HG03469 (cell line): ENCODE data around the gene SCN9A.
"Not testable (repeated sequence)": the region's sequence is repeated elsewhere in the genome, so short reads cannot be mapped to it uniquely, and the experiment has no call there.

Experiments used
- ATAC-seq: cut with Tn5 transposase; IDR thresholded peaks from one replicate; pipeline ENCODE4 v1.9.1; 2021; ENCODE audit warnings: mild to moderate bottlenecking, moderate library complexity, moderate number of reproducible peaks; ENCODE audit not compliant: unreplicated experiment

SCN9A gene

GRCh38 chr2:166376488-166376828 lies 714 bp upstream of the SCN9A start:
- ATAC-seq, result no peak

- no peak for ATAC-seq
These were observed 479 bp downstream of the SCN9A start for GRCh38 chr2:166375195-166375735.

GRCh38 chr2:166373951-166374350 lies 1.8 kb downstream of the SCN9A start:
- ATAC-seq, result no peak

GRCh38 chr2:166373539-166373938 lies 2.2 kb downstream of the SCN9A start:
- ATAC-seq, result no peak

- no peak for ATAC-seq
These were observed 2.6 kb downstream of the SCN9A start for GRCh38 chr2:166373105-166373504.

GRCh38 chr2:166372046-166372445 lies 3.7 kb downstream of the SCN9A start:
- no peak for ATAC-seq

- ATAC-seq, result no peak
These were observed 9.8 kb downstream of the SCN9A start for GRCh38 chr2:166365803-166366420.

GRCh38 chr2:166365239-166365638 lies 10.5 kb downstream of the SCN9A start:
- ATAC-seq, result no peak

GRCh38 chr2:166364476-166365161 lies 11.1 kb downstream of the SCN9A start:
- ATAC-seq, result no peak

GRCh38 chr2:166361351-166362153 lies 14.2 kb downstream of the SCN9A start:
- no peak for ATAC-seq

GRCh38 chr2:166360906-166361305 lies 14.8 kb downstream of the SCN9A start:
- no peak for ATAC-seq

- no peak for ATAC-seq
These were observed 15.3 kb downstream of the SCN9A start for GRCh38 chr2:166360426-166360825.

GRCh38 chr2:166357950-166358321 lies 17.8 kb downstream of the SCN9A start:
- not testable (repeated sequence) for ATAC-seq

- no peak for ATAC-seq
These were observed 18.4 kb downstream of the SCN9A start for GRCh38 chr2:166357068-166357949.

- ATAC-seq, result no peak
These were observed 24.4 kb downstream of the SCN9A start for GRCh38 chr2:166351319-166351718.

GRCh38 chr2:166350525-166350924 lies 25.2 kb downstream of the SCN9A start:
- no peak for ATAC-seq

GRCh38 chr2:166344286-166345113 lies 31.2 kb downstream of the SCN9A start:
- ATAC-seq, result no peak

- no peak for ATAC-seq
These were observed 32.3 kb downstream of the SCN9A start for GRCh38 chr2:166343467-166343866.

- ATAC-seq, result no peak
These were observed 34.3 kb downstream of the SCN9A start for GRCh38 chr2:166341426-166341825.

- no peak for ATAC-seq
These were observed 36.9 kb downstream of the SCN9A start for GRCh38 chr2:166338831-166339339.
